HG03469 (cell line): ENCODE results near the gene GPR27.

Experiments used
- ATAC-seq: cut with Tn5 transposase; IDR thresholded peaks from one replicate; pipeline ENCODE4 v1.9.1; 2021; ENCODE audit warnings: mild to moderate bottlenecking, moderate library complexity, moderate number of reproducible peaks; ENCODE audit not compliant: unreplicated experiment

GPR27 gene

DNA sequence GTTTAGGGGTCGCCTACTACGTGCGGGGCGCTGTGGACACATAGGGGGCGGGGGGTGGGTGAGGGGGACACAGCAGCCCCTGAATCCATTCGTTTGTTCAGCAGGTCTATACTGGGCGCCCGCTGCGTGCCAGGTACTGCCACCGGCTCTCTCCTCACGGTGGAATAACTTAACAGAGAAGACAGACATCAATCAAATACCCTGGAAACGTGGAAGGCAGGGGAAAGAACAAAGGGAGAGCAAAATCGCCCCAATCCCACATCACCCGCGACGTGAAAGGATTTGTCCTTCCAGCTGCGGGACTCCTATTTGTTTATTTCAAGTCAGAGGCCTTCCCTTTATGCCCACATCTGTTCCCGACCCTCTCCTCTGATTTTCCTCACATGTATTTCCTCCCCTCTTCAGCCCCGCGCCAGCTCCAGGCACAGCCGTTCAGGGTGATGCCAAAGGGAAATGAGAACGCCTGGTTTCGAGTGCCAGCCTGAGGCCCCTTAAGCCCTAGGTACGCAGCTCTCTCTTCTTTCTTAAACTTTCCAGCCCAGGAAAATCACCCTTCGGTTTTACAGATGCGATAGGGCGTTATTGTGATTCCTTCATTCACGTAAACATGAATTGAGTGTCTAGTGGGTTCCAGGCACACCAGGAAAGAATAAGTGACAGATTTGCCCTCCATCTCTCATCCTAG, 32.0 kb downstream of the GPR27 start:
- ATAC-seq, result no peak

DNA sequence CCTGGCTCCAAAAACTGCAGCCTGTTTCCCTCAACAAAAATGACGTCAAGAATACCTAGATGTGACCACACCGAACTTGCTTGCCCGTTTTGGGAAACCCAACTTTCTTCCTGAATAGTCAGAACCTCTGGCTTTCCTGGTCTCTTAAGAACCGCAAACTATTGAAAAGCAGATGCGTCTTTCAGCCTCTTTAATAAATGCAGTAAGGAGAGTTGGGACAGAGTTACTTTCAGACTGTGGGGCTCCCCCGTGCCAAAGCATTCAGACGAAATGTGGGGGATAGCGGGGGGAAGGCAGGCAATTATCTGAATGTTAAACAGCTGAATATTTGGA, 32.5 kb downstream of the GPR27 start:
- ATAC-seq, result no peak

DNA sequence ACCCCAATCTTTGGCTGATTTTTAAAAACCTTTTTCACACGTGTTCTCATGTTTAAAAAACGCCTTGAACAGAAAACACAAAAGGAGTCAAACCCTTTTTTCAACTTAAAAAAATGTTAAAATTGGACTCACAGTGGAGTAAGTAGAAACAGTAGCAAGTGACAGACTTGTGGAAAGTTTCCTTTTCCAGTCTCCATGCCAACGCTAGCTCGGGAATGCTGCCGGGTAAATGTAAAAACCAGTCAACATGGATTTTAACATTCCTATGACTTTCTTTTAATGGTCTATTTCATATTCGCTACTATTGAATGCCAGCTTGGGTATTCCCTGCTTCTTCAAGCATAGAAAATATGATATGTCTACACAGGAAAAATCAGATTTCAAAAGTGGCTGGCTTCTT, 32.9 kb downstream of the GPR27 start:
- ATAC-seq, result no peak

DNA sequence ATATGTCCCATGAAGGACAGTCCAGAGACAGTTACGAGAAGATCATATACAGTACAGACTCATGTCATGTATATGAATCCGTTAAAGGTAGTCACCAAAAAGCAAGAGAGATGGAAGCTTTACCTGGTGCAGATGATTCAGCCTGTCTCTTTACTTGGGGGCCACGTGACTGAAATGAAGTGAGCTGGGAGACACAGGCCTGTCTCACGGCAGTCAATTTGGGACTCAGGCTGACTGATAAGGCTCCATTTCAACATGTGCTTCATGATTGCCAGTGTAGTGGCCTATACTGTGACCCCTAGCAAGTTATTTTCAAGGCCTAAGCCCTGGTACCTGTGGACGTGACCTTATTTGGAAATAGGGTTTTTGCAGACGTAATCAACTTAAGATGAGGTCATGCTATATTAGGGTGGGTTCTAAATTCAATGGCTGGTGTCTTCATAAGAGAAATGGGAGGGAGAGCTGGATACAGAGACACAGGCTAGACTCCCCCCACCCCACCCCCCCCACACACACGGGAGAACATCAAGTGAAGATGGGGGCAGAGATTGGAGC, 34.3 kb downstream of the GPR27 start:
- ATAC-seq, result no peak

DNA sequence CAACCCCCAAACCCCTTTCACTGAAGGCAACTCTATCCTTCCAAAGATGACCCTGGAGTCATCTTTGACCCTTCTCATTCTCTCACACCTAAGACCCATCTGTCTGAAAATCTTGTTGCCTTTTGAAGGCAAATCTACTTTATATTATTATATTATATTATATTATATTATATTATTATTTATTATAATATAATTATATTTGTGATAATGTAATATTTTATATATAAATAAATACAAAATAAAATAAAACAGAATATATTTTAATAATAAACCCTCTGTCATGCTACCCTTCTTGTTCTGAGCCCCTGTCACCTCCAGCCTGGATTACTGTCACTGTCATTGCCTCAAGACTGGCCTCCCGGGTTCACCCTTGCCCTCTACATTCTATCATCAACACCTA, 36.3 kb downstream of the GPR27 start:
- no peak for ATAC-seq

DNA sequence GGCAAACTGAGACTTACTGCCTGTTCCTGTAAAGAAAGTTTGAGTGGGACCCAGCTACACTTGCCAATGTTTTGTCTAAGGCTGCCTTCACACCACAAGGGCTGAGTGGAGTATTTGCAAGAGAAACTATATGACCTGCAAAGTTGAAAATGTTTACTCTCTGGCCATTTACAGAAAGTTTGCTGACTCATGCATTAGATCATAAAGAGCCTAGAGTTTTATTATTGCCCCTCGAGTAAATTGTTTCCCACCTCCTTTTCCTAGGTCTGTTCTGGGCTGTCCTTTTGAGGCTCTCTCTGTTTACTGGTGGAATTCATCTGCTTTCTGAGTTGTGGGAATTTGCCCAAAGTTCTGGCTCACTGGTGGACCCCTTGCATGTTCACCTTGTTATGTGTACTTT, 38.0 kb downstream of the GPR27 start:
- ATAC-seq, result no peak

DNA sequence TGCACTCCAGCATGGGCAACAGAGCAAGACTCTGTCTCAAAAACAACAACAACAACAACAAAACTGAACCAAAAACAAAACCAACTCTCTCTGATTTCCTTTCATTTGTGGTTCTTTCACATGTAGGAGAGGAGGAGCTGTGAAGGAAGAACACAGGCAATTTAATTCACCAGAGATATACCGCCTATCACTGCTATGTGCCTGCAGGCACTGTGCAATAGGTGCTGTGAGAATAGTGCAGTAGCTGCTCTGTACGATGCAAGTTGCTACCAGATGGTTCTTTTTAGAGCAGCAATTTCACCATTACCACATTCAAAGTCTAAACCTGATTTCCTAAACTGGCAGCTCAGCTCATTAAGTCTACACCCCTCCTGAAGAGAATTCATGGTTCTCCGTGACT, 42.6 kb downstream of the GPR27 start:
- no peak for ATAC-seq

DNA sequence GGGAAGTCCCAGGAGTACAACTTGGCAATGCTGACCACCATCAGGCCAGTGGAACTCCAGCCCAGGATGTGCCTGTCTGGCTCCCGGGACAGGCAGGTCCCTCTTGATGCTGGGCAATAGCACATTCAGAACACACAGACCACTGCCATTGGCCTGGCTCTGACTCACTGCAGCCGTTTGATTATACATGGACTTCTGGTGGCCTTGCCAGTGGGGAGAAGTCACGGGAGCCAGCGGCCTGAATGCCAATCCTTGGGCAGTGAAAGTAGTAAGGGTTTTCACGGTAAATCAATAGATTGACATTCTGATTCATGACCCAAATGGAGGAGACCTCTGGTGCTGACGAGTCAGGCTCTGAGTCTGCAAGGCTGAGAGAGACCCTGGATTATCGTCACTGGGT, 43.8 kb downstream of the GPR27 start:
- ATAC-seq, result no peak

DNA sequence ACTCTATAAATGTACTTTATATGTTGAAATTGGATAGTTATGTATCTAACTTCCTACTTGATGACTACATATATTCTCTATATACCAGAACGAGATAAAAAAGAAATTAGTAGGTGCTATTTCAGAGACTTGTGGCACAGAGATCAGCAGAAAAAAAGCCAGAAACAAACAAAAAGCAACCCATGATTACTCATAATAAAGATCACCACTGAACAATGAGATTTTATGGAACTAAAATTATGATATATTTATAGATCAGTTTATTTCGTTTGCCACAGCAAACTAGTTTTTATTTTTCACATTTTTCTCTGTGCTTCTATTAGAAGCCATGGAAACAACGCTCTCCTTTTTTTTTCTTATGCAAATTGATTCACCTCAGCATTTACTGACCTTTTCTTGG, 46.4 kb downstream of the GPR27 start:
- no peak for ATAC-seq

DNA sequence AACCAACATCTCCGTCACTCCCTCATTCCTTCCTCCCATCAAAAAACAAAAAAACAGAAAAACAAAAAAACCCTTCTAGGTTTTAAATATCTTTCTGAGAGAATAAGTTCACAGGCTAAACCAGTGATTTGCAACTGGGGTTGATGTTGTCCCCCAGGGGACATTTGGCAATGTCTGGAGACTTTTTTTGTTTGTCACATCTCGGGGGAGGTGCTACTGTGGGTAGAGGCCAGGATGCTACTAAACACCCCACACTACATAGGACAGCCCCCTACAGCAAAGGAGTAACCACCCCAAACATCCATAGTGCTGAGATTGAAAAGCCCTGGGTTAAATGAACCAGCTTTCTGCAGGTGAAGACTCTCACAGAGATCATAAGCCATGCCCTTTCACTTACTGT, 48.3 kb downstream of the GPR27 start:
- ATAC-seq, result no peak

DNA sequence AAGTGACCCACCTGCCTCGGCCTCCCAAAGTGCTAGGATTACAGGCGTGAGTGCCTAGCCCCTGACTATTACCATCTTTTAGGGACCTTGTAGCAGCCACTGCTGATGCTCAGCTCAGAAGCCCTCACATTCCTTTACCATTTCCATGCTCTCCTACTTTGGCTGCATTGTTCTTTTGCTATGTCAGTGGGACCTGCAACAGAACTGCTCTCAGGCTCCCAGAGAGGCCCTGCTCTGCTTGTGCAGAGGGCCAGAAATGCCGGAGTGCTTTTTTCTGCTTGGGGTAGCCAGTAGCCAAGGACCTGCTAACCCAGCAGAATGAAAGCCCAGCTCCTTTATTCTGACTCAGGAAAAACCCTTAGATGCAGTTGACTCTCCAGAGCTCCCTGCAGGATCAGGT, 49.6 kb downstream of the GPR27 start:
- no peak for ATAC-seq

DNA sequence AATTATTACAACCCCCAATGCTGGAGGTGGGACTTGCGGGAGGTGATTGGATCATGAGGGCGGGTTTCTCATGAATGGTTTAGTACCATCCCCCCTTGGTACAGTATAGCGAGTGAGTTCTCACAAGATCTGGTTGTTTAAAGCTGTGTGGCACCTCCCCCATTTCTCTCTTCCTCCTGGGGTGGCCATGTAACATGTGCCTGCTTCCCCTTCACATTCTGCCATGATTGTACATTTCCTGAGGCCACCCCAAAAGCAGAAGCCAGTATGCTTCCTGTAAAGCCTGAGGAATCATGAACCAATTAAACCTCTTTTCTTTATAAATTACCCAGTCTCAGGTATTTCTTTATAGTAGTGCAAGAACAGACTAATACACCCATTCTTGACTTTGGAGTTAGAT, 51.5 kb downstream of the GPR27 start:
- no peak for ATAC-seq

DNA sequence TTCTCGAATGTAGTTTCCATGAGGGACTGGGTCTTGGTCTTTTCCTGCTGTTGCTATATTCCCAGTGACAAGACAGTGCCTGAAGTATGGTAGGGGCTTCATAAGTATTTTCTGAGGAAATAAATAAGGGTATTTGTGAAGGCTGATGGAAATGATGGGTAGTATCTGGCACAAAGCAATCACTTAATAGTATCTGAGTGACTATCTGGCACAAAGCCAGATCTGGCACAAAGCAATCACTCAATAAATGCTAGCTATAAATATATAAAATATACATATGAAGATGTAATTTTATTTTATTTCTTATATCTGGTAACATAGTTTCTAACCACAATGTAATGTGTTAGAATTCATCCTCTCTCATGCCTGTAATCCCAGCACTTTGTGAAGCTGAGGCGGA, 52.0 kb downstream of the GPR27 start:
- ATAC-seq, result no peak
